Measurements from ENCODE around the gene SKOR2.
"Not testable (repeated sequence)": the region's sequence is repeated elsewhere in the genome, so short reads cannot be mapped to it uniquely, and the experiment has no call there.

The SKOR2 gene

DNA sequence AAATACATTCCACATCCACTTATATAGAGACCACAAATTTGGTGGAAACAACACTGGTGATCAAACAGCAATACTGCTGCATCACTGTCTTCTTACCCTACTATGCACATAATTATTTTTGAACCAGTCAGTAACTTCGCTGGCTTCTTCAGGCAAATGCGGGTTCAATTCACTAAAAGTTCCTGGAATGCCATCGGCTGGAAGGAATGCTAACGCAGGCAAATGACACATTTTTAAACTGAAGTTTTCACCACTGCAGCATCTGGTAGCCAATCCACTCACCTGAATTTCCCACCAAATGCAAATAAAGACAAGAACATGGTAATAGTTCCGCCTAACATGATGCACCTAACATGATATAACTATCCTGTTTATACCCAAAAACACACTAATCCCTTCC lies 91.2 kb downstream of the SKOR2 start:
- CTCF ChIA-PET: interaction anchor here (1.8 kb wide), 1 partner anchor 10 kb away, joined by 5 read pairs; the partner anchor contains the start of gene HDHD2
- 94% methylated on average over 5 of the region's 5 CpGs for WGBS (ENCODE audit: insufficient coverage)
- POLR2A ChIA-PET: no interaction called here
- DNase-seq: no peak
- H3K27ac ChIP-seq (ENCODE audit: insufficient read depth in 1 of 2, low read depth in 1 of 2, low read length in 2 of 2, poor library complexity in 1 of 2, severe bottlenecking in 2 of 2): no peak overlapping the region
- H3K36me3 ChIP-seq (ENCODE audit: control insufficient read depth in 4 of 4, insufficient read depth in 4 of 4, low read length in 3 of 4): peaks cover 0 to 4% (median 1%) of the 10 kb centered on the region in 4 experiments
- no peaks in the 10 kb centered on the region for H3K9me3 ChIP-seq (ENCODE audit: control extremely low read depth in 1 of 5, control insufficient read depth in 4 of 5, insufficient read depth in 2 of 5, low read depth in 1 of 5, low read length in 4 of 5)
- no peaks in the 10 kb centered on the region for H3K27me3 ChIP-seq (replicated peaks in 2 of 5; ENCODE audit: control insufficient read depth in 4 of 5, insufficient read depth in 5 of 5, low read length in 4 of 5)
- no peak overlapping the region for H3K4me3 ChIP-seq (ENCODE audit: control insufficient read depth in 1 of 7, extremely low read depth in 1 of 7, insufficient read depth in 4 of 7, low read depth in 2 of 7, low read length in 6 of 7)
- no peaks in the 10 kb centered on the region for H3K4me1 ChIP-seq (ENCODE audit: control extremely low read depth in 1 of 4, control insufficient read depth in 4 of 4, insufficient read depth in 4 of 4, low read length in 3 of 4)

DNA sequence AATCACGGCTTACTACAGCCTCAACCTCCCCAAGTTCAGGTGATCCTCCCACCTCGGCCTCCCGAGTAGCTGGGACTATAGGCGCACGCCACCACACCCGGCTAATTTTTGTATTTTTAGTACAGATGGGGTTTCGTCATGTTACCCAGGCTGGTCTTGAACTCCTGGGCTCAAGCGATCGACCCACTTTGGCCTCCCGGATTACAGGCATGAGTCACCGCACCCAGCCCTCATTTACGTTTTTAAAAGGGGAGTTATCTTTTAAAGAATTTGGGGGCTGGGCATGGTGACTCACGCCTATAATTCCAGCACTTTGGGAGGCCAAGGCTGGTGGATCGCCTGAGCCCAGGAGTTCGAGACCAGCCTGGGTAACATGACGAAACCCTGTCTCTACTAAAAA lies 93.1 kb downstream of the SKOR2 start:
- H3K9me3 ChIP-seq (ENCODE audit: control extremely low read depth in 1 of 5, control insufficient read depth in 4 of 5, insufficient read depth in 2 of 5, low read depth in 1 of 5, low read length in 4 of 5); H3K4me3 ChIP-seq (ENCODE audit: control insufficient read depth in 1 of 7, extremely low read depth in 1 of 7, insufficient read depth in 4 of 7, low read depth in 2 of 7, low read length in 6 of 7); DNase-seq; H3K4me1 ChIP-seq (ENCODE audit: control extremely low read depth in 1 of 4, control insufficient read depth in 4 of 4, insufficient read depth in 4 of 4, low read length in 3 of 4); POLR2A ChIA-PET; H3K27me3 ChIP-seq (replicated peaks in 2 of 5; ENCODE audit: control insufficient read depth in 4 of 5, insufficient read depth in 5 of 5, low read length in 4 of 5); CTCF ChIA-PET; H3K27ac ChIP-seq (ENCODE audit: insufficient read depth in 1 of 2, low read depth in 1 of 2, low read length in 2 of 2, poor library complexity in 1 of 2, severe bottlenecking in 2 of 2): not testable (repeated sequence)
- H3K36me3 ChIP-seq (ENCODE audit: control insufficient read depth in 4 of 4, insufficient read depth in 4 of 4, low read length in 3 of 4): peaks cover 0 to 10% (median 10%) of the 10 kb centered on the region in 4 experiments
- 97% methylated on average over 12 of the region's 16 CpGs for WGBS (ENCODE audit: insufficient coverage)
